ENCODE measurements around the gene DCAF5.

The DCAF5 gene

GRCh38 chr14:69005432-69006148 lies 147.3 kb downstream of the DCAF5 start:
- peak; percentile 89 for DNase-seq (ENCODE audit: low read depth)

- no peak for DNase-seq (ENCODE audit: low read depth)
These were observed 148.0 kb downstream of the DCAF5 start for GRCh38 chr14:69004731-69005431.

- no peak for DNase-seq (ENCODE audit: low read depth)
These were observed 149.3 kb downstream of the DCAF5 start for GRCh38 chr14:69003626-69004025.

- no peak for DNase-seq (ENCODE audit: low read depth)
These were observed 150.8 kb downstream of the DCAF5 start for GRCh38 chr14:69002069-69002468.

GRCh38 chr14:69001375-69001774 lies 151.5 kb downstream of the DCAF5 start:
- DNase-seq (ENCODE audit: low read depth): no peak
